ENCODE results near the gene MREG.
"Not testable (repeated sequence)": the region's sequence is repeated elsewhere in the genome, so short reads cannot be mapped to it uniquely, and the experiment has no call there.

The MREG gene

DNA sequence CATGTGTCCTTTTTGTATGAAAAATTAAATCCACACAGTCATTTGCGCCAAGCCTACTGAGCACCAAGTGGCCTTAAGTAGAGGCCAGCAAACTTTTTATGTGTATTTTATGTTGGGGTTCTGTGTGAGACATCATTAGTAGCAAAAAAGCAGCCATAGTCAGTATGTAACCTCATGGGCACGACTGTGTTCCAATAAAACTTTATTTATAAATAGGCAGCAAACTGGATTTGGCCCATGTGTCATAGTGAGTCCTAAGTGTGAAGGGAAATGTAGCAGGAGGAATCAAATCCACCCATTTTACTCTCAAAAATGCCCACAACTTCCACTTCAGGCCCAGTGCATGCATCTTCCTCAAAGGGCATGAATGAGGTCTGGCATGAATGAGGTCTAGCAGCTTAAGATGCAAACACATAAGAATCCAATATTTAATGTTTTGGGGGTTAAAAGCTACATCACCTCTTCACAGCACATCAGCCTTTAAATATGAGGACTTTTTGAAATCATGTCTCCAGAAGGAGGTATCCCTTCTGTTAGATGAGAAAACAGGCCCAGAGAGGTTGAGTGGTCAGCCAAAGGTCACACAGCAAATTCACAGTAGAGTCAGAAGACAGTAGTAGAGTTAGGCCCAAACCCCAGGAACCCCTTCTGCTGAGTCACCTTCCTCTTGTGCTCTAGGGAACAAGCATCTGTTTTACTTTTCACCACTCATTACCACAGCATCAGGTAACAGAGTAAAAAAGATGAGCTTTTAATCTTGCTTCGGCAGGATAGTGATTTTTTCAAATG is 45.6 kb downstream of the MREG start:
- no peak for TF ChIP-seq ZFX (IDR thresholded peaks at IDR 0.05)
- TF ChIP-seq, protein P1, sequence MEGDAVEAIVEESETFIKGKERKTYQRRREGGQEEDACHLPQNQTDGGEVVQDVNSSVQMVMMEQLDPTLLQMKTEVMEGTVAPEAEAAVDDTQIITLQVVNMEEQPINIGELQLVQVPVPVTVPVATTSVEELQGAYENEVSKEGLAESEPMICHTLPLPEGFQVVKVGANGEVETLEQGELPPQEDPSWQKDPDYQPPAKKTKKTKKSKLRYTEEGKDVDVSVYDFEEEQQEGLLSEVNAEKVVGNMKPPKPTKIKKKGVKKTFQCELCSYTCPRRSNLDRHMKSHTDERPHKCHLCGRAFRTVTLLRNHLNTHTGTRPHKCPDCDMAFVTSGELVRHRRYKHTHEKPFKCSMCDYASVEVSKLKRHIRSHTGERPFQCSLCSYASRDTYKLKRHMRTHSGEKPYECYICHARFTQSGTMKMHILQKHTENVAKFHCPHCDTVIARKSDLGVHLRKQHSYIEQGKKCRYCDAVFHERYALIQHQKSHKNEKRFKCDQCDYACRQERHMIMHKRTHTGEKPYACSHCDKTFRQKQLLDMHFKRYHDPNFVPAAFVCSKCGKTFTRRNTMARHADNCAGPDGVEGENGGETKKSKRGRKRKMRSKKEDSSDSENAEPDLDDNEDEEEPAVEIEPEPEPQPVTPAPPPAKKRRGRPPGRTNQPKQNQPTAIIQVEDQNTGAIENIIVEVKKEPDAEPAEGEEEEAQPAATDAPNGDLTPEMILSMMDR (conservative IDR thresholded peaks at IDR 0.05): no peak
- H3K27ac ChIP-seq: no peak overlapping the region

DNA sequence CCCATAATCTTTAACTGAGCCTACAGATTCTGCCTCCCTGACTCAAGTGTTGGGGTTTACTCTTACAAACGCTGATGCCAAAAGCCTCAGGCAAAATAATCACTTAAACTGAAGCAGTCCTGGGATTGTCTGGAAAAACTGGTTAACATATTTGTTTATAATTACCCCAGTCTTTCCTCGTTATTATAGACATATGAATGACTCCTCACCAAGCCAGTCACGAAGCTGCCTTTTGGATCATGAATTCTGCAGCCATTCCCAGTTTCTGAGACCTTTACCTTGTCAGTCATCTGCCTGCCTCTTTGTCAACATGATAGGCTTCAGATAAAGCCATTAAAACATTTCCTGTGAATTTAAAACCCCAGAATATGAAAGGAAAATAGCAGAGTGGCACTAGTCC is 46.4 kb downstream of the MREG start:
- TF ChIP-seq, protein P1 (conservative IDR thresholded peaks at IDR 0.05): no peak
- TF ChIP-seq ZFX (IDR thresholded peaks at IDR 0.05): no peak
- no peak overlapping the region for H3K27ac ChIP-seq

DNA sequence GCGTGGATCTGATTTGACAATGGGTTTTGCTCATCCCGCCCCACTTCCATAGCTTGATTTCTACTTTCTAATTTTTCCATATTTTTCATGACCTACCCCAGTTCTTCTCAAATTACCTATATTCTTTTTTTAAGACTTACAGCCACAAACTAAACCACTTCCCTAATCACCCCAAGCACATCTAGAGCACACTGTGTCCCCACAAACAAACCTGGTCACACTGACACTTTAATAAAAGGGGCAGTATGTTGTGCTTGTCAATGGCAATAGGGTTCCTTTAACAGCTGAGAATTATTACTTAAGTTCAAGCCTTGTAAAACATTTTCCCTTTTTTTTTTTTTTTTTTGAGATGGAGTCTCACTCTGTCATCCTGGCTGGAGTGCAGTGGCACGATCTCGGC is 47.1 kb downstream of the MREG start:
- no peak overlapping the region for H3K27ac ChIP-seq
- no peak for TF ChIP-seq ZFX (IDR thresholded peaks at IDR 0.05)
- TF ChIP-seq, protein P1 (conservative IDR thresholded peaks at IDR 0.05): no peak

DNA sequence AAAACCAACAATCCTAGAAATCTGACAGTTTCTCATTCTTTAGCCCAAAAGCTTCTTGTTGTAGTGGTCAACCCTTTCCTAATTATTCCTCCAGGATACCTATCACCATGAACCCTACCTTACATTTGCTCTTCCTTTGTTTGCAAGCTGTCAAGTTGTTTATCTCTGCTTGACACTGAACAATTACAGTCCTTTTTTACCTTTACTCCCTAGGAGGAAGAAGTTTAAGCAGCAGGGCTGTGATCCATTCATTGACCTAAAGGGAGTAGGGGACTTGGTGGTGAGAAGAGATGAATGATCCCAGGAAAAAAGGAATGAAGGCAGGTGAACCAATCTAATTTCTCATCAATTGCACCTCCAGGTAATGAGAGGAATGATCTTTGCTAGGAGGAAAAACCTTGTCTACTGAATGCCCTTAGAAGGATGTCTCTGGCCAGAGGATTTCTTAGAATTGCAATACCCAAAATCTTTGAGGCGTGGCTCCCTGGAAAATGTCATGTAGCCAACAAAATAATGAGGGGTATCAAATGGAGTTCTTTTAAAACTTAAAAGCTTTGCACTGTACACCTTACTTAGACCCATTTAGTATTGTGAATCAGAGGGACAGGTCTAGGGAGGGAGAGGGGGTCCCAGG is 47.7 kb downstream of the MREG start:
- H3K27ac ChIP-seq: no peak overlapping the region
- TF ChIP-seq ZFX (IDR thresholded peaks at IDR 0.05): no peak
- TF ChIP-seq, protein P1 (conservative IDR thresholded peaks at IDR 0.05): no peak

DNA sequence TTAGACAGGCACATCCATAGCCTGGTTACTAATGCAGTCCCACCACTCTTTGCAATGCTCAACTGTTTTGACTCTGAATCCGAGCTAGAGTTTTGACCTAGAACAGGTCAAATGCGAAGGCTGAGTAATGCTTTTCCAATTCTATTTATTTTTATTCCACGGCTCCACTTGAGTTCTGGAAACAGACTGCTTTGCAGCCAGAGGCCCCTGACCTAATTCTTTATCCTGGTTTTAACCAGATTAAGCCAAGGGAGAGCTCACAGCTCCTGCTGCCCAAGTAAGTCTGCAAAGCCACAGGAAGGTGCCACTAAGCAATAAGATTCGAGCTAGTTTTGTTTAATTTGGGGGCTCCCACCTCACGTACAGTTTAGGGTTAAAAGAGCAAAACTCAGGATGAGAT is 51.4 kb downstream of the MREG start:
- no peak overlapping the region for H3K27ac ChIP-seq

DNA sequence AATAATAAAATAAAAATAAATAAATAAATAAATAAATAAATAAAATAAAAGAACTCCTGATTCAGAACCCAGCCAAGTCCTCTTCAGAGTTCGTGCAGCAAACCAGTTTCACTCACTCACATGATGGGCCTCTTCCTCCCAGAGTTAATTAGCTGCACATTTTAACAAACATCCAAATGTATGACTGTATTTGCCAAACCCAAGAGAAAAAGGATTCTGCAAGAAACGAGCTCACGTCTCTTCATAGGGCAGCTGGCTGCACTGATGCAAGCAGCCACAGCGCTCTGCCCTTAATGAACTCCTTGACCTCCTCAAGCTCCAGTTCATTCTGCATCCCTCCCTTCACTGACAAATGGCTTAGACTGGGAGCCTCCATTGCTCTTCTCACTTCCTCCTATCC is 55.1 kb downstream of the MREG start:
- TF ChIP-seq, protein P1 (conservative IDR thresholded peaks at IDR 0.05): no peak
- no peak overlapping the region for H3K27ac ChIP-seq

More for the DNA sequence above, 51.4 kb downstream of the MREG start:
- TF ChIP-seq ZFX (IDR thresholded peaks at IDR 0.05): no peak
- TF ChIP-seq, protein P1 (conservative IDR thresholded peaks at IDR 0.05): no peak

DNA sequence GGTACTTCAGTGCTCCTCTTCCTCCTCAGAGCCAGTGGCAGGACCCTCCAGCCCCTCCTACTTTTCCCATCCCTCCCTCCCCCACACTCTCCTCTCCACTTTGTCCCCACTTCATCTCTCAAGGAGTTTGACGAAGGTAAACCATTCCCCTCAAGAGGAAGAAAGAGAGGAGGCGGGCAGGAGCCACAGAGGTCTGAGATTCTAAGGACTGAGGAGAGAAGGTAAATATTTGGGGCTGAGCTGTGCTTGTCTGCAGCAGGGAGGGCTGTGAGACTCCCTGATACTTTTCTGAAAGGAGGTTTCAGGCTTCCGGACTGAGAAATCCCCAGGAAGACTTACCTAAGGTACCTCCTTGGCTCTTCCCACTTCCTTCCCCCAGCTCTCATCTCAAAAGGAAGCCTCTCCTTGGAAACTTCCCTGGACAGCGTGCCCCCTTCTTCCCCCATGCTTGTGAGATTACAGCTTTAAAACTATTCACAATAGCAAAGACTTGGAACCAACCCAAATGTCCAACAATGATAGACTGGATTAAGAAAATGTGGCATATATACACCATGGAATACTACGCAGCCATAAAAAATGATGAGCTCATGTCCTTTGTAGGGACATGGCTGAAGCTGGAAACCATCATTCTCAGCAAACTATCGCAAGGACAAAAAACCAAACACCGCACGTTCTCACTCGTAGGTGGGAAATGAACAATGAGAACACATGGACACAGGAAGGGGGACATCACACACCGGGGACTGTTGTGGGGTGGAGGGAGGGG is 55.8 kb downstream of the MREG start:
- H3K27ac ChIP-seq: not testable (repeated sequence)

Data from C4-2B (cell line).